Keratinocyte (primary cell): ENCODE measurements around the gene ABI2.

ENCODE experiments used
- EZH2 ChIP-seq: IDR thresholded peaks from one replicate; pipeline ENCODE4 v1.6.1; 2012; ENCODE audit warnings: inconsistent platforms, mild to moderate bottlenecking, low read length, moderate library complexity
- TF ChIP-seq, protein P1 (sequence below), 3 experiments: IDR thresholded peaks in 1 of 3; conservative IDR thresholded peaks in 1 of 3; optimal IDR thresholded peaks in 1 of 3; 2 replicates in 2 of 3; 3 replicates in 1 of 3; pipeline versions ENCODE3 to v1.5.1; 2011; ENCODE audit warnings: low read length in 3 of 3, mild to moderate bottlenecking in 3 of 3, moderate library complexity in 2 of 3, control low read depth in 1 of 3, inconsistent platforms in 1 of 3; ENCODE audit not compliant: insufficient read depth in 2 of 3; ENCODE audit errors: extremely low read depth in 1 of 3

DNA sequence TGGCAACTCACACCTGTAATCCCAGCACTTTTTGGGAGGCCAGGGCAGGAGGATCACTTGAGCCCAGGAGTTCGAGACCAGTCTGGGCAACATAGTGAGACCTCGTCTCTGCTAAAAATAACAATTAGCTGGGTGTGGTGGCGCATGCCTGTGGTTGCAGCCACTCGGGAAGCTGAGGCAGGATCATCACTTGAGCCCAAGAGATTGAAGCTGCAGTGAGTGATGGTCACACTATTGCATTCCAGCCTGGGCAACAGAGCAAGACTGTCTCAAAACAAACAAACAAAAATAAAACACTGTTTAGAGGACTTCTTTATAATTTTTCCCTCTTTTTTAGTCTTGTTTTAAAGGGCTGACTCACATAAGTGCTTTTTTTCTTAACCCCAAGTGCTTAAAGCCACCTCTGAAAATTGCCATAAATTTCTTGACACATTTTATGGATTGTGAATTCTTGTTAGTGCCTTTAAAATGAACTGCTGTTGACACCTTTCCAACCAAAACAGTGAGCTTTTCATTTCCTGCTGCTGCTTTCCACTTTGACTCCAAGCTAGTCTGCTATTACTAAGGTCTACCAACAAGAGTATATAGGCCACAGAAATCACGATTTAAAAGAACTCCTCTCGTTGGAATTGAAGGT, 47.6 kb upstream of the ABI2 start:
- TF ChIP-seq EZH2: no peak
- TF ChIP-seq, protein P1, sequence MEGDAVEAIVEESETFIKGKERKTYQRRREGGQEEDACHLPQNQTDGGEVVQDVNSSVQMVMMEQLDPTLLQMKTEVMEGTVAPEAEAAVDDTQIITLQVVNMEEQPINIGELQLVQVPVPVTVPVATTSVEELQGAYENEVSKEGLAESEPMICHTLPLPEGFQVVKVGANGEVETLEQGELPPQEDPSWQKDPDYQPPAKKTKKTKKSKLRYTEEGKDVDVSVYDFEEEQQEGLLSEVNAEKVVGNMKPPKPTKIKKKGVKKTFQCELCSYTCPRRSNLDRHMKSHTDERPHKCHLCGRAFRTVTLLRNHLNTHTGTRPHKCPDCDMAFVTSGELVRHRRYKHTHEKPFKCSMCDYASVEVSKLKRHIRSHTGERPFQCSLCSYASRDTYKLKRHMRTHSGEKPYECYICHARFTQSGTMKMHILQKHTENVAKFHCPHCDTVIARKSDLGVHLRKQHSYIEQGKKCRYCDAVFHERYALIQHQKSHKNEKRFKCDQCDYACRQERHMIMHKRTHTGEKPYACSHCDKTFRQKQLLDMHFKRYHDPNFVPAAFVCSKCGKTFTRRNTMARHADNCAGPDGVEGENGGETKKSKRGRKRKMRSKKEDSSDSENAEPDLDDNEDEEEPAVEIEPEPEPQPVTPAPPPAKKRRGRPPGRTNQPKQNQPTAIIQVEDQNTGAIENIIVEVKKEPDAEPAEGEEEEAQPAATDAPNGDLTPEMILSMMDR (optimal IDR thresholded peaks at IDR 0.05 in 1 of 3, IDR thresholded peaks at IDR 0.05 in 1 of 3, conservative IDR thresholded peaks at IDR 0.05 in 1 of 3; ENCODE audit: extremely low read depth in 1 of 3, insufficient read depth in 2 of 3, low read length in 3 of 3): no peak
